Kasumi-1 (cell line): ENCODE results near the gene MRFAP1L1.

Experiments used
- DNase-seq, 2 experiments: peaks; one replicate each; lab custom pipeline; 2025; lab: John Stamatoyannopoulos, UW

Gene MRFAP1L1

GRCh38 chr4:6660430-6660829, 49.2 kb downstream of the MRFAP1L1 start:
- DNase-seq, result no peak

- DNase-seq, result no peak
Observed at GRCh38 chr4:6659897-6660296, 49.8 kb downstream of the MRFAP1L1 start.

GRCh38 chr4:6658597-6659075, 51.0 kb downstream of the MRFAP1L1 start:
- DNase-seq, result no peak

GRCh38 chr4:6658209-6658595, 51.5 kb downstream of the MRFAP1L1 start:
- no peak for DNase-seq
